HG03060 (cell line): ENCODE data around the gene GLS2.
A peak's percentile ranks its signal among the peaks of the same experiment; 100 is the strongest.
"Not testable (repeated sequence)": the region's sequence is repeated elsewhere in the genome, so short reads cannot be mapped to it uniquely, and the experiment has no call there.

Experiments
- ATAC-seq: cut with Tn5 transposase; IDR thresholded peaks from one replicate; pipeline ENCODE4 v1.9.1; 2021; ENCODE audit warnings: low read depth, moderate number of reproducible peaks; ENCODE audit not compliant: unreplicated experiment

The GLS2 gene

DNA sequence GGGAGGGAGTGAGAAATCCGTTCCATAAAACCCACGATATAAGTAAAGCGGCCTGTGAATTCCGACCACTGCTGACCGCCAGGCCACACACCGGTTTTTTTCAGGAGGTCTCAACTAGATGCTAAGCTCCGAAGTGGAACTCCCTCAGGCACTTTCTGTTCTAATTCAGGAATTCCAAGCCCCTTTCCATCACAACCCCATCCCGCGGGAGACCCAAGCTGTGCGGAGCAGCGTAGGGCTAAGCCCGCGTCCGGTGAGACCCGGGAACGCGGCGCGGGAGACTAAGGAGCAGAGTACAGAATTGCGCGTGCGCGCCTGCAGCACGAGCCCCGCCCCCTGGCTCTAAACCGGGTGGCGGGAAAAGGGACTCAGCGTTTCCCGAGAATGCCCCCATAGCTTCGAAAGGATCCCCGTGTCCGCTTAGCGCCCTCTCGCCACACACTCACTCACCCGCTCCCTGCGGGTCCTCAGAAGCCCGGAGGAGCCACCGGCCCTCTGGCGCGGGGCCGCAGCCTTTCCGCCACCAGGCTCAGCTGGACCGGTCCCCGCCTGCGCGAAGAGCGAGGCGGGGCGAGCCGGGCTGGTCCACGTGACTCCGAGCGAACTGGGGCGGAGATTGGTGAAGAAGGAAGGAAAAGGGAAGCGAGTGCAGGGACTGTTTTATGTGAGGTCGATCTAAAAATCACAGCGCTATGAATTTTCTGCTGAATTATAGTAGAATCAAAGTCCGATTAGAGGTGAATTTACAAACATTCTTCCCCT, 38.9 kb downstream of the GLS2 start, which contains the start of gene TIMELESS:
Gene TIMELESS, minus strand, starts transcription at position 567 of the 762 bp plus-strand sequence. CDS start 15,256 bp downstream, outside the sequence.
- ATAC-seq: peak; percentile 71

DNA sequence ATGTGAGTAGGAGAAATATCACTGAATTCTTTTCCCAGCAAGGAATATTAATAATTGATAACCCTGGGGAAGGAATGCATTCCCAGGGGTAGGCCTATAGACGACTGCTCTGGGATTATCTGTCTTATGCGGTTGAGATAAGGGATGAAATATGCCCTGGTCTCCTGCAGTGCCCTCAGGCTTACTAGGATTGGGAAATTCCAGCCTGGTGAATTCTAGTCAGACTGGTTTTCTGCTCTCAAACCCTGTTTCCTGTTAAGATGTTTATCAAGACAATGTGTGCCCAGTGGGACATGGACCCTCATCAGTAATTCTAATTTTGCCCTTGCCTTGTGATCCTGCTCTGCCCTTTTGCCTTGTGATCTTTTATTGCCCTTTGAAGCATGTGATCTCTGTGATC, 44.8 kb downstream of the GLS2 start:
- ATAC-seq: not testable (repeated sequence)

DNA sequence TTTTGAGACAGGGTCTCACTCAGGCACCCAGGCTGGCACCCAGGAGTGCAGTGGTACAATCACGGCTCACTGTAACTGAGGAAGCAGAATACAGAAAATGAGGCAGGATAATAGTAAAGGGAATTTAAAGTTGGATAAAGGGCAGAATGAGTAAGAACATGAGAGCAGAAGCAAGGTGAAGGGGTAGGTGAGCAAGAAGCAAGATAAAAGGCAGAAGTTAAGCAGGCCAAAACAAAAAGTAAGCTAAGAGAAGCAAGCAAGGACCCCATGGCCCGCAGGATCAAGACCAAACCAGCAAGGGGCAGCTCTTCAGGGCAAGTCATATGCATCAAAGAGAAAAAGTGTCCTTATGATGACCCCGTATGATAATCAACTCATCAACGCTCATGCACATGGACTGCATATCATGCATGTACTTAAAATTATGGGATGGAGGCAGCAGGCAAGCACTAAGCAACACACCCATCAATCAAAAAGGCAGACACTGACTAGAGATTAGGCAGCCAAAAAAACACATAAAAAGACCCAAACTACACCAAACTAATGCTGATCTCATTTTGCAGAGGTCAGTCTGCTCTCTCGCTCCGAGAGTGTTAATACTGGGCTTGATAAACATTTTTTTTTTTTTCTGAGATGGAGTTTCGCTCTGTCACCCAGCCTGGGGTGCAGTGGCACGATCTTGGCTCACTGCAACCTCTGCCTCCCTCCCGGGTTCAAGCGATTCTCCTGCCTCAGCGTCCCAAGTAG, 50.4 kb downstream of the GLS2 start:
- no peak for ATAC-seq

DNA sequence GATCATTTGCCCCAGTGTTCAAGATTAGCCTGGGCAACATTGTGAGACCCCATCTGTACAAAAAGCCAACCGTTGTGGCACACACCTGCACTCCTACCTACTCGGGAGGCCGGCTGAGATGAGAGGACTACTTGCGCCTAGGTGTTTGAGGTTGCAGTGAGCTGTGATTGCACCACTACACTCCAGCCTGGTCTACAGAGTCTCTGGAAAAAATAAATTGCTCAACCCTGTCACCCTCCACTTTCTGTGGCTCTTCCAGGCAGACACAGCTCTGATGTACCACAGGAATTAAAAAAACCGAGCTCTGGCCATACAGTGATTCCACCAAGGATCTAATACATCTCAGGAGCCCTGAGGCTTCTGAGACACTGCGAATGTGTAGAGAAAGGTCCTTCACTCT, 53.1 kb downstream of the GLS2 start:
- no peak for ATAC-seq

DNA sequence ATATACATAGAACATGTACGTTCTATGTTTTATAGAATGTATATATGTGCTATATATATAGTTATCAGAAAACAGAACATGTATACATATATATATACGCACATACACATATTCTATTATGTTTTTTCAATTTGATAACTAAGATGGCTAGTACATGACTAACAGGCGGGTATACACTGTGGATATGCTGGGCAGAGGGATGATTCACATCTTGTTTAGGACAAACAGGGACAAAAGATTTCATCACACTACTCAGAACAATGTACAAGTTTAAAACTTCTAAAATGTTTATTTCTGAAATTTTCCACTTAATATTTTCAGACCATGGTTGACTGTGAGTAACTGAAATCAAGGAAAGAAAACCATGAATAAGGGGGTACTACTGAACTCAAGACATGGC, 56.1 kb downstream of the GLS2 start:
- no peak for ATAC-seq

- ATAC-seq: no peak
These were observed 56.7 kb downstream of the GLS2 start for GRCh38 chr12:56431288-56431687.

DNA sequence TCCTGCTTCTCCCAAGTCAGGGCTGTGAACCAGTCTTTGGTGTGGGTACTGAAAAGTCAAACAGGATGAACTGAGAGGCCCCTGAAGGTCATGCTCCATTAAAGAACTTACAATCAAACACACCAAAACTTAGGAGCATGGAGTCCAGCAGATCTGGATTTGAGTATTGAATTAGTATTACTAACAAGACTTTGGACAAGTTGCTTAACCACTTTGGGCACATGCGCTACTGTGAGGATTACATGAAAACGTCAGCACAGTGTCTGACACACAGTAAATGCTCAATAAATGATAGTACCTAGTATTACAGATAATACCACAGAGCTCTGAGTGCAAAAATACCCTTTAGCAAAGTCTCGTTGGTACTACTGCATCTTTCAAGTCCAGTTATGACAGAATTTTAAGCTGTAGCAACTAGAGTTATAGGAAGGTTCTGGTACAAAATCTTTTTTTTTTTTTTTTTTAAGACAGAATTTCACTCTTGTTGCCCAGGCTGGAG, 62.0 kb downstream of the GLS2 start:
- no peak for ATAC-seq

DNA sequence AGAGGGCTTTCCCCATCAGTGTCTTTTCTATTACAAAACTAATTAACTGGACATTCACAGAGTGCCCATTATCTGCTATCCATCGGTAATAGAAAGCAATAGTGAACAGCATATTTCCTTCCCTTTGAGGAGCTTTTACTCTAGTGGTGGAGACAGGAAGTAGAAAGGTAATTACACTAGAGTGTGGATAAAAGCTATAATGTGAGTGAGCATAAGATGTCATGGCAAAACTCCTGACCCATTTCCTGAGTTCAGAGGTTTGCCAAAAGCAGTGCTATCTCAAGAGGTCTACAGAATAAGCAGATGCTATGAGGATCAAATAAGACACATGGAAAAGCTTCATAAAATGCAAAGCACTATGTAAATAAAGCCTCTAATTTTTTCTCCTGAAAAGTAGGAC, 62.8 kb downstream of the GLS2 start:
- no peak for ATAC-seq
